SK-N-SH (cell line): ENCODE data around the gene SPINT4.
"Not testable (repeated sequence)": the region's sequence is repeated elsewhere in the genome, so short reads cannot be mapped to it uniquely, and the experiment has no call there.

Experiments
- CTCF ChIP-seq: fragments of 200-600 bp; sonication (generic); IDR thresholded peaks from 2 replicates; pipeline ENCODE4 v1.6.1; 2017; ENCODE audit warnings: antibody characterized with exemption, mild to moderate bottlenecking, moderate library complexity
- FOXJ3 ChIP-seq: sonication (generic); formaldehyde crosslinking; IDR thresholded peaks from 2 replicates; pipeline ENCODE4 v1.5.1; 2020; ENCODE audit warnings: mild to moderate bottlenecking, missing genetic modification reagents
- MAX ChIP-seq: IDR thresholded peaks from 2 replicates; pipeline ENCODE4 v1.4.0; 2012; ENCODE audit warnings: low read depth
- SMC3 ChIP-seq: IDR thresholded peaks from 2 replicates; pipeline ENCODE4 v1.6.1; 2012; ENCODE audit warnings: low read depth, low read length, improper control_type of control experiment

- not testable (repeated sequence) for TF ChIP-seq CTCF; MAX; SMC3; FOXJ3 (CRISPR knock-in tag)
Observed at GRCh38 chr20:45759921-45760320, 37.8 kb downstream of the SPINT4 start.
